Nephron (organoid): ENCODE results near the gene KCNIP4.

Experiments used
- H3K27ac Mint-ChIP-seq, 3 experiments: 2 replicates each; pipeline ENCODE4 v1.8.0; 2020; ENCODE audit warnings: mixed read lengths in 3 of 3, mild to moderate bottlenecking in 2 of 3, moderate library complexity in 1 of 3
- H3K27me3 Mint-ChIP-seq: 2 replicates; pipeline ENCODE4 v1.8.0; 2021; ENCODE audit warnings: low read depth, mild to moderate bottlenecking, moderate library complexity, mixed read lengths
- H3K36me3 Mint-ChIP-seq: 2 replicates; pipeline ENCODE4 v1.8.0; 2020; ENCODE audit warnings: low read depth, mixed read lengths
- H3K4me1 Mint-ChIP-seq: 2 replicates; pipeline ENCODE4 v1.8.0; 2020; ENCODE audit warnings: mixed read lengths
- H3K4me3 Mint-ChIP-seq, 3 experiments: 2 replicates each; pipeline ENCODE4 v1.8.0; 2020; ENCODE audit warnings: mild to moderate bottlenecking in 3 of 3, mixed read lengths in 3 of 3, moderate library complexity in 2 of 3
- H3K9me3 Mint-ChIP-seq: 2 replicates; pipeline ENCODE4 v1.8.0; 2020; ENCODE audit warnings: mixed read lengths
- TF ChIP-seq, protein P1 (sequence below), 3 experiments: fragments of 200-600 bp; sonication (generic); IDR thresholded peaks; one replicate each; pipeline ENCODE4 v1.5.0; 2021; ENCODE audit warnings: antibody characterized with exemption in 3 of 3; ENCODE audit not compliant: unreplicated experiment in 3 of 3

The KCNIP4 gene

DNA sequence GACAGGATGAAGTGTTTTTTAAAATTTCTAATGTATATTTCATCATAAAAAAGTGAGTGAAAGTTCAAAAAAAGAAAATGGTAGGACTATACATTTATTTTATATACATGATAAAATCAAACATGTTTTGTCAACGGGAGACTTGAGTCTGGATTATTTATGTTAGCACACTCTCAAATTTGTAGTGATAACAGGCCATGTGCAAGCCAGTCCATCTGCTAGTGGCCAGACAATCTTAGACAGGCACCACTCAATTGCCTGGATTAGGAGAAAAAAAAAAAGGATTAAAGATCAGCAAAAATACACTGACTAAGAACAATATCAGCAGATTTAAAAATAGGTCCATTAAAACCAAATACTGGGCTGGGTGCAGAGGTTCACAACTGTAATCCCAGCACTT is 71.9 kb downstream of the KCNIP4 start:
- TF ChIP-seq, protein P1, sequence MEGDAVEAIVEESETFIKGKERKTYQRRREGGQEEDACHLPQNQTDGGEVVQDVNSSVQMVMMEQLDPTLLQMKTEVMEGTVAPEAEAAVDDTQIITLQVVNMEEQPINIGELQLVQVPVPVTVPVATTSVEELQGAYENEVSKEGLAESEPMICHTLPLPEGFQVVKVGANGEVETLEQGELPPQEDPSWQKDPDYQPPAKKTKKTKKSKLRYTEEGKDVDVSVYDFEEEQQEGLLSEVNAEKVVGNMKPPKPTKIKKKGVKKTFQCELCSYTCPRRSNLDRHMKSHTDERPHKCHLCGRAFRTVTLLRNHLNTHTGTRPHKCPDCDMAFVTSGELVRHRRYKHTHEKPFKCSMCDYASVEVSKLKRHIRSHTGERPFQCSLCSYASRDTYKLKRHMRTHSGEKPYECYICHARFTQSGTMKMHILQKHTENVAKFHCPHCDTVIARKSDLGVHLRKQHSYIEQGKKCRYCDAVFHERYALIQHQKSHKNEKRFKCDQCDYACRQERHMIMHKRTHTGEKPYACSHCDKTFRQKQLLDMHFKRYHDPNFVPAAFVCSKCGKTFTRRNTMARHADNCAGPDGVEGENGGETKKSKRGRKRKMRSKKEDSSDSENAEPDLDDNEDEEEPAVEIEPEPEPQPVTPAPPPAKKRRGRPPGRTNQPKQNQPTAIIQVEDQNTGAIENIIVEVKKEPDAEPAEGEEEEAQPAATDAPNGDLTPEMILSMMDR (IDR thresholded peaks at IDR 0.05; ENCODE audit: unreplicated experiment in 3 of 3) = no peak
- no peak overlapping the region for H3K4me3 Mint-ChIP-seq

DNA sequence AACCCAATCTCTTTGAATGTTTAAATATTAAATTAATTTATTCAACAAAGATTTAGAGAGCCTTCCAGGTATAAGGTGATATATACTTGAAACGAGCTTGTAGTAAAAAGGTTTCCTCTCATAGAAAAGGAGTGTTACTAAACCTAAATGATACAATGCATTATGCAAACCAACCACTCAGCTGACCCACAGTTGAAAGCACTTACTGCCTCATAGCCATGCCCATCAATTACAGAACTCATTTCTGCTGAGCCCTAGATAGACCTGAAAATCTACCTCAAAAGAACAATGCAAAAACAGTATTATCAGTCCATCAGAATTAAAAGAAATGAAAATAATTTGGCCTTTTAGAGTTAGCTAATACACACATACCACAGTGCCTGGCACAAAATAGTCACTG is 75.4 kb downstream of the KCNIP4 start:
- no peak overlapping the region for H3K4me3 Mint-ChIP-seq
- TF ChIP-seq, protein P1 (IDR thresholded peaks at IDR 0.05; ENCODE audit: unreplicated experiment in 3 of 3) = no peak
- no peaks in the 10 kb centered on the region for H3K27me3 Mint-ChIP-seq
- no peaks in the 10 kb centered on the region for H3K9me3 Mint-ChIP-seq
- H3K27ac Mint-ChIP-seq = no peak overlapping the region
- H3K4me1 Mint-ChIP-seq = no peaks in the 10 kb centered on the region
- H3K36me3 Mint-ChIP-seq = no peaks in the 10 kb centered on the region

More for the DNA sequence above, 71.9 kb downstream of the KCNIP4 start:
- Mint-ChIP-seq H3K4me1 (no peaks in the 10 kb centered on the region), H3K36me3 (no peaks in the 10 kb centered on the region), H3K9me3 (no peaks in the 10 kb centered on the region), H3K27ac (no peak overlapping the region), H3K27me3 (no peaks in the 10 kb centered on the region)

DNA sequence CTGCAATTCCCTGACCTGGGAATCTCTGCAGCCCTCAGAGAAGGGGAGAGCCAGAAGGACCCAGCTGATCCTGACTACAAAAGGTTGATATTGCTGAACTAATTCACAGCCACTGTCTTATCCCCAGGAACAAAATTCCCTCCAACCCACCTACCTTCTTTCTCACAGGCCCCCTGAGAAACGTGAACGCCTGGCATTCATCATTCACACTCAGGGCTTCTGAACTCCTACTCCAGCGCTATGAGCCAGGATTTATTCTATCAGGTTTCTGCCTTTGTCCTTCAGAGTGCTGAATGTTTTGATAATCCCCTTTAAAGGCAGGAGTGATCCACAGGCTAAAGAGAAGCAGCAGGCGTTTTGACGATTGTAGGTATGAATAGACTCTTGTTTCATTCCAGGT is 76.5 kb downstream of the KCNIP4 start:
- no peaks in the 10 kb centered on the region for H3K27me3 Mint-ChIP-seq
- no peak overlapping the region for H3K4me3 Mint-ChIP-seq
- H3K9me3 Mint-ChIP-seq = no peaks in the 10 kb centered on the region
- no peaks in the 10 kb centered on the region for H3K36me3 Mint-ChIP-seq
- TF ChIP-seq, protein P1 (IDR thresholded peaks at IDR 0.05; ENCODE audit: unreplicated experiment in 3 of 3) = no peak
- H3K4me1 Mint-ChIP-seq = no peaks in the 10 kb centered on the region
- no peak overlapping the region for H3K27ac Mint-ChIP-seq

DNA sequence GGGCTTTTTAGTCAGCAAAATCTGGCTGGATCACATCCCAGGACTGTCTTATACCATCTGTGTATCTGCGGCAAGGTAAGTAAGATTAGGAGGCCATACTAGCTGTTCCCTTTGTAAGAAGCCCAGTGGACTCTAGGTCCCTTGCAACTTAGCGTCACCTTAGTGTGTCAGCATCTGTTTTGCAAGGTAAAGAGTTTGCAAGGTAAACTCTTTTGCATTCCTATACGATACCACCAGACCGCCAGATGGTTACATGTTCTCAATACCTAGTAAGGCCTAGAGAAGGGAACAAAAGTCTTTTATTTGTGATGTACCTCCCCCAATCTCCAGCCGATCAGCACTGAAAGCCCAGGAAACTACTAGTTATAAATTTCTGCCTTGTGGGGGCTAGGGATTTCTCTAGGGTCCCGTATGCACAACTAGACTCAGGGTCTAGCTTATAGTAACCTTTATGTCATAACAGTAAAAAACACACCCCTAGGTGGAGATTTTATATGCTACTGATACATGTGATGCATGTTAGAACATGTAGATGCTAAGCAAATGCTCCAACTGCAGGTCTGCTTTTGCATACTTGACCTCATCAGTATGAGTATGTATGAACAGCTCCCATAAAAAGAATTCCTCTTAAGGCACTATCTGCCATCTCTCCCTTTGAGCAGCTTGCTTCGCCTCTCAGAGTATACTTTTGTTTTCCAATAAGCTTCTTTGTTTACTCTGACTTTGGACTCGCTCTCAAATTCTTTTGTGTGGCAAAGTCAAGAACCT is 78.4 kb downstream of the KCNIP4 start:
- Mint-ChIP-seq H3K4me1 (no peaks in the 10 kb centered on the region), H3K27me3 (no peaks in the 10 kb centered on the region)

DNA sequence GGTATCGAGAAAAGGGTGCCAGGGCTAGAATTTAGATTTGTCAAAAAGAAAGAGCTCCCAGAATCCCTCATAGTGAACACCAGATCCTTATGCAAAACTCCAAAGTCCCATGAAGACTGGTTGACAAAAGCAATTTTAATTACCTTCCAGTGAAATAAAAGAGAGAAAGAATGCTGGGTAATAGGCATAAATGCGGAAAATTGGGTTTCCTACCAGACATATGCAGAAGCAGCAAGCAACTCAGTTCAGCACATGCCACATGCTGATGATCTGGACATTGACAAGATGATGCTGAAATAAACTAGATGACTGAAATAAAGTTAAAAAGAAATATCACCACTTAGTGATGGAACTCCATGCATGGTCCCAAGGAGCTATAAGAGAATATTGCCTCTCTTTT is 83.9 kb downstream of the KCNIP4 start:
- Mint-ChIP-seq H3K27me3 (no peaks in the 10 kb centered on the region), H3K36me3 (no peaks in the 10 kb centered on the region), H3K9me3 (no peaks in the 10 kb centered on the region), H3K4me1 (no peaks in the 10 kb centered on the region), H3K27ac (no peak overlapping the region), H3K4me3 (no peak overlapping the region)
- TF ChIP-seq, protein P1 (IDR thresholded peaks at IDR 0.05; ENCODE audit: unreplicated experiment in 3 of 3) = no peak

More for the DNA sequence above, 78.4 kb downstream of the KCNIP4 start:
- H3K27ac Mint-ChIP-seq = no peak overlapping the region
- TF ChIP-seq, protein P1 (IDR thresholded peaks at IDR 0.05; ENCODE audit: unreplicated experiment in 3 of 3) = no peak
- H3K9me3 Mint-ChIP-seq = no peaks in the 10 kb centered on the region
- H3K4me3 Mint-ChIP-seq = no peak overlapping the region
- no peaks in the 10 kb centered on the region for H3K36me3 Mint-ChIP-seq

DNA sequence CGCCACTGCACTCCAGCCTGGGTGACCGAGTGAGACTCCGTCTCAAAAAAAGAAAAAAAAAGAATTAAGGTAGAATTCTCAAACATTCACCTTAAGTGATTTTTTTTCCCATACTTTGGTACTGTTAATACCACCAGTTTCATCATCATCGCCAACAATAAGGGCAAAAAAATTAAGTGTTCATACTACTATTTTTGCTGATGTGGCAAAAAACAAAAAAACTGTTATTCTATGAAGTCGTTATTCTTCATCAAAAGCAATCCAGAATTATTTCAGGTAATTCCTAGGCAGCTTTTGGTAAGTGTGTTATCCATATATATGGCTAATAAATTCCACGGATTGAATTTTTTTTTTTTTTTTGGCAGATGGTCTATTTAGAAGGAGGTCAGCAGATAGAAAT is 85.7 kb downstream of the KCNIP4 start:
- Mint-ChIP-seq H3K9me3 (no peaks in the 10 kb centered on the region), H3K27ac (no peak overlapping the region), H3K36me3 (no peaks in the 10 kb centered on the region), H3K4me1 (no peaks in the 10 kb centered on the region), H3K4me3 (no peak overlapping the region), H3K27me3 (no peaks in the 10 kb centered on the region)
- TF ChIP-seq, protein P1 (IDR thresholded peaks at IDR 0.05; ENCODE audit: unreplicated experiment in 3 of 3) = no peak
